Caco-2 (cell line): ENCODE data around the gene BAZ1B. TPM values are rescaled to one million over a fixed set of nuclear protein-coding genes. Genes with fewer than 3 reads are reported as not detected.

Experiments
- BruUV-seq: library from RNA; stranded (reverse); fragments of 400-500 nt; replicated peaks from 2 replicates; lab custom pipeline; 2021; lab: Mats Ljungman, UMichigan
- CTCF ChIA-PET: fragments of 300-600 bp; sonication (Branson Sonifier 250); formaldehyde crosslinking; loops from one replicate; lab custom pipeline; 2022; ENCODE audit warnings: antibody characterized with exemption; lab: Charles Lee
- POLR2A ChIA-PET: fragments of 300-600 bp; sonication (Branson Sonifier 250); formaldehyde crosslinking; loops from one replicate; lab custom pipeline; 2022; ENCODE audit warnings: antibody characterized with exemption; lab: Charles Lee
- DNase-seq, 2 experiments: peaks; one replicate each; pipeline versions ENCODE4 v3.0.0 to v3.0.0-alpha.2; 2020 to 2022
- H3K27me3 ChIP-seq: replicated peaks from 2 replicates; pipeline ENCODE4 v1.6.0; 2011; ENCODE audit warnings: low read length; ENCODE audit not compliant: control insufficient read depth, insufficient read depth
- H3K36me3 ChIP-seq: 2 replicates; pipeline ENCODE4 v1.5.1; 2011; ENCODE audit warnings: low read length; ENCODE audit not compliant: control insufficient read depth, insufficient read depth
- H3K4me1 ChIP-seq: fragments of 250-450 bp; sonication (Bioruptor Pico); 2 replicates; pipeline ENCODE4 v1.5.1; 2020; ENCODE audit warnings: mild to moderate bottlenecking
- H3K4me3 ChIP-seq: 2 replicates; pipeline ENCODE4 v1.5.1; 2011; ENCODE audit warnings: low read depth, mild to moderate bottlenecking, control low read depth, low read length
- H3K9me3 ChIP-seq: fragments of 250-450 bp; sonication (Bioruptor Pico); 2 replicates; pipeline ENCODE4 v1.5.1; 2020; ENCODE audit warnings: mild to moderate bottlenecking, moderate library complexity
- H3K27ac Mint-ChIP-seq: one replicate; pipeline ENCODE4 v1.8.0; 2022; ENCODE audit warnings: mixed read lengths; ENCODE audit not compliant: unreplicated experiment
- H3K27me3 Mint-ChIP-seq: one replicate; pipeline ENCODE4 v1.8.0; 2022; ENCODE audit warnings: mixed read lengths; ENCODE audit not compliant: insufficient read depth, unreplicated experiment
- H3K36me3 Mint-ChIP-seq: one replicate; pipeline ENCODE4 v1.8.0; 2022; ENCODE audit warnings: mild to moderate bottlenecking, mixed read lengths; ENCODE audit not compliant: insufficient read depth, unreplicated experiment
- H3K4me1 Mint-ChIP-seq: one replicate; pipeline ENCODE4 v1.8.0; 2022; ENCODE audit warnings: low read depth, mixed read lengths; ENCODE audit not compliant: unreplicated experiment
- H3K4me3 Mint-ChIP-seq: one replicate; pipeline ENCODE4 v1.8.0; 2022; ENCODE audit warnings: mild to moderate bottlenecking, moderate library complexity, mixed read lengths; ENCODE audit not compliant: unreplicated experiment
- H3K9me3 Mint-ChIP-seq: one replicate; pipeline ENCODE4 v1.8.0; 2022; ENCODE audit warnings: mixed read lengths; ENCODE audit not compliant: unreplicated experiment
- CTCF ChIP-seq, 2 experiments: fragments of 200-600 bp in 1 of 2; IDR thresholded peaks; 1 replicate in 1 of 2; 2 replicates in 1 of 2; pipeline versions ENCODE4 v1.5.1 to v1.8.0; 2011 to 2022; ENCODE audit warnings: antibody characterized with exemption in 1 of 2, control low read depth in 1 of 2, inconsistent platforms in 1 of 2, low read depth in 1 of 2, low read length in 1 of 2, mild to moderate bottlenecking in 1 of 2, moderate library complexity in 1 of 2; ENCODE audit not compliant: insufficient read depth in 1 of 2, severe bottlenecking in 1 of 2, unreplicated experiment in 1 of 2
- intact Hi-C: fragments of 100-400 bp; cut with micrococcal nuclease; formaldehyde crosslinking; loops from one replicate; pipeline ENCODE4 v1.10.0; 2022; ENCODE audit not compliant: unreplicated experiment
- total RNA-seq: library from RNA; stranded (reverse); gene quantifications from 2 replicates; pipeline ENCODE4 v1.2.3, GENCODE V29; 2022

BAZ1B gene
- total RNA-seq, 1 experiment from 2014 or later, result 85.7 TPM

GRCh38 chr7:73447121-73447733, 74.9 kb downstream of the BAZ1B start:
- Histone ChIP-seq H3K4me1 (no peaks in the 10 kb centered on the region), H3K9me3 (no peaks in the 10 kb centered on the region), H3K27me3 (no peaks in the 10 kb centered on the region), H3K36me3 (peaks cover 8% of the 10 kb centered on the region), H3K4me3 (no peak overlapping the region)
- TF ChIP-seq CTCF (IDR thresholded peaks at IDR 0.05; ENCODE audit: insufficient read depth in 1 of 2, low read depth in 1 of 2, low read length in 1 of 2, severe bottlenecking in 1 of 2, unreplicated experiment in 1 of 2), result no peak
- POLR2A ChIA-PET, result no interaction called here
- Mint-ChIP-seq H3K9me3 (no peaks in the 10 kb centered on the region), H3K4me1 (no peaks in the 10 kb centered on the region), H3K27ac (no peak overlapping the region), H3K27me3 (no peaks in the 10 kb centered on the region), H3K4me3 (no peak overlapping the region), H3K36me3 (peaks cover 98% of the 10 kb centered on the region)
- DNase-seq, result no peak
- no TSS peak for BruUV-seq
- intact Hi-C loops, result no loop called here
- CTCF ChIA-PET, result interaction anchor here (0.7 kb wide), 1 partner anchor 130 kb away, joined by 3 read pairs; no protein-coding TSS in a partner anchor

GRCh38 chr7:73446682-73447081, 75.4 kb downstream of the BAZ1B start:
- H3K27me3 Mint-ChIP-seq, result no peaks in the 10 kb centered on the region
- H3K4me1 Mint-ChIP-seq, result no peaks in the 10 kb centered on the region
- ChIA-PET CTCF (interaction anchor here (0.7 kb wide), 1 partner anchor 130 kb away, joined by 3 read pairs; no protein-coding TSS in a partner anchor), POLR2A (no interaction called here)
- H3K27ac Mint-ChIP-seq, result no peak overlapping the region
- H3K4me1 ChIP-seq, result no peaks in the 10 kb centered on the region
- H3K4me3 Mint-ChIP-seq, result no peak overlapping the region
- H3K27me3 ChIP-seq, result no peaks in the 10 kb centered on the region
- H3K36me3 Mint-ChIP-seq, result peaks cover 98% of the 10 kb centered on the region
- no peaks in the 10 kb centered on the region for H3K9me3 Mint-ChIP-seq
- DNase-seq, result no peak
- intact Hi-C loops, result no loop called here
- no peak for TF ChIP-seq CTCF (IDR thresholded peaks at IDR 0.05; ENCODE audit: insufficient read depth in 1 of 2, low read depth in 1 of 2, low read length in 1 of 2, severe bottlenecking in 1 of 2, unreplicated experiment in 1 of 2)
- no TSS peak for BruUV-seq
- peaks cover 8% of the 10 kb centered on the region for H3K36me3 ChIP-seq
- no peaks in the 10 kb centered on the region for H3K9me3 ChIP-seq
- no peak overlapping the region for H3K4me3 ChIP-seq

DNA sequence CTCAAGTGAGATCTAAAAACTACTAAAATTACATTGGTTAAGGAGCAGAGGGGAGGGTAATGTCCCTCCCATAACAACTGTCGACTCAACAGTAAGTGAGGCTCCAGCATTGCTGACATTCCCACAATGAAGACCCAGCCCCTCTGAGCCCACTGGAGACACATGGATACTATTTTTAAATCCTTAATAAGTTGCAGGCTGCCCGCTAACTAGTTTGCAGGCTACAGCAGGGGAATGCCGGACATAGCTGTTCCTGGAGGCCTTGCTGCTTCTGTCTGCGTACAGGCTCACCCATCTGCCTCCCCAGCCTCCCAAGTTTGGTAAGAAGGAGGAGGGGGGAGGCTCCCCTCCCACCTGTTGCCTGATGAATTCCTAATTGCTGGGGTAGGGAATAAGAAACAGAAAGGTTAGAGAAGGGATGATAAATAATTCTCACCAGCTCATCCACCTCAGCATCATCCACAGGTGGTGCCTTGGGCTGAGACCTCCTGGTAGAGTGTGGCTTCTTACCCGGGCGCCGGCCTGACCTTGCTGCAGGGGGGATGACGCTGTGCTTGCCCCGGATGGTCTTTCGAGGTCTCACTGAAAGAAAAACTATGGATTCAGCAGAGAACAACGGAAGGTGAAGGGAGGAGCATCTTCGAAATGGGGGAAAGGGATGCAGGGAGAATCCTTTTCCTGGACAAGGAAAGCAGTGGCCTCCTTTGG, 78.4 kb downstream of the BAZ1B start:
- intact Hi-C loops, result no loop called here
- Mint-ChIP-seq H3K27me3 (no peaks in the 10 kb centered on the region), H3K27ac (no peak overlapping the region), H3K36me3 (peaks cover 98% of the 10 kb centered on the region), H3K4me1 (no peaks in the 10 kb centered on the region), H3K4me3 (no peak overlapping the region), H3K9me3 (no peaks in the 10 kb centered on the region)
- no TSS peak for BruUV-seq
- POLR2A ChIA-PET, result no interaction called here
- Histone ChIP-seq H3K9me3 (no peaks in the 10 kb centered on the region), H3K4me1 (no peaks in the 10 kb centered on the region), H3K36me3 (peaks cover 4% of the 10 kb centered on the region), H3K27me3 (no peaks in the 10 kb centered on the region), H3K4me3 (no peak overlapping the region)
- peak in 1 of 2 experiments; percentile 11 for DNase-seq
- TF ChIP-seq CTCF (IDR thresholded peaks at IDR 0.05; ENCODE audit: insufficient read depth in 1 of 2, low read depth in 1 of 2, low read length in 1 of 2, severe bottlenecking in 1 of 2, unreplicated experiment in 1 of 2), result no peak
- CTCF ChIA-PET, result no interaction called here
